ENCODE measurements around the gene GPR17. TPM values are rescaled to one million over a fixed set of nuclear protein-coding genes. Genes with fewer than 3 reads are reported as not detected.

GPR17 gene
- not detected for polyA plus RNA-seq (ENCODE audit: low read depth in 6 of 6)

DNA sequence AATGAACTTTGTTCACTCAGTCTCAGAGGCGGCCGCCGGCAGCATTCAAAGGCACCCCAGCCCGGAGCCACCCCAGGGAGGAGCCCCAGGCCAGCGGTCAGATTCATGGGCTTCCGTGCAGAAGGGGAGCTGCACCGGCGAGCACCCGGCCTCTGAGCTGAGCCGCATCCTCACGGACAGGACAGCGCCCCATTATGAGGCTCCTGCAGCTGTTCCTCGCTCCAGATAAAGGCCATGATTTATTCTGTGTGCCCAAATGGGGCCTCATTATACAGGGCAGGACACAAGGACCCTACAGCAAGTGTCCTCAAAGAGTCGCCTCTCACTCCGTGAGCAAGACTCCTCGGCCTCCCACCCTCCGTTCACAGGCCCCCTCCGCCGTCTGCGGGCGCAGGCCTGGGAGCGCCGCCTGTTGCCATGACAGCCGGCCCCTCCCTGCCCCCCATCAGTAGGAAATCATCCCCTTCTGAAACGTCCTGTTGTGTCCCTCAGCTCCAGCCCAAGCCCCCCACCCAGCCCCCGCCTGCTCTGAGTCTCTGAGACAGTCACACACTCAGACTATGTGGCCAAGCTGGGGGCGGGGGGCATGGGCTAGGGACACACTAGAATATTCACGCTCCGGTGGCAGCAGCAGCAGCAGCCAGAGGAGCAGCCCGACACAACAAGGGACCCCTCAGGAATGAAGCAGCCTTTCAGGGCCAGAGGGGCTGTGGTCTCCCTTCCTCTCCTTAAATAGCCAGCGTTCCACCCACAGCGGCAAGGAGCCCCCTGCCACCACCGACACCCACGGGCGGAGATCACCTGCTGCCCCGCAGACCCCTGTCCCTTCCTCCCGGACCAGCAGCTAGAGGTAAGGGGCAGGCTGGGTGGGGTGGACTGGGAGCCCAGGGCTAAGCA, at the start of gene GPR17:
Gene GPR17, plus strand, starts transcription at position 759 of the 897 bp plus-strand sequence. CDS start 4,583 bp downstream, outside the sequence.
- H3K27me3 Mint-ChIP-seq: no peaks in the 10 kb centered on the region
- peaks cover 35 to 62% (median 40%) of the 10 kb centered on the region in 3 donors for H3K4me1 Mint-ChIP-seq
- ATAC-seq (ENCODE audit: low read depth in 2 of 2) (no peak), DNase-seq (no peak)
- no peaks in the 10 kb centered on the region for H3K36me3 Mint-ChIP-seq
- peak within 1 kb of the TSS; percentile 20 to 63 (median 44) for H3K27ac Mint-ChIP-seq
- H3K4me3 Mint-ChIP-seq: peak within 1 kb of the TSS in 1 of 8 donors; percentile 19
- no peaks in the 10 kb centered on the region for H3K9me3 Mint-ChIP-seq

DNA sequence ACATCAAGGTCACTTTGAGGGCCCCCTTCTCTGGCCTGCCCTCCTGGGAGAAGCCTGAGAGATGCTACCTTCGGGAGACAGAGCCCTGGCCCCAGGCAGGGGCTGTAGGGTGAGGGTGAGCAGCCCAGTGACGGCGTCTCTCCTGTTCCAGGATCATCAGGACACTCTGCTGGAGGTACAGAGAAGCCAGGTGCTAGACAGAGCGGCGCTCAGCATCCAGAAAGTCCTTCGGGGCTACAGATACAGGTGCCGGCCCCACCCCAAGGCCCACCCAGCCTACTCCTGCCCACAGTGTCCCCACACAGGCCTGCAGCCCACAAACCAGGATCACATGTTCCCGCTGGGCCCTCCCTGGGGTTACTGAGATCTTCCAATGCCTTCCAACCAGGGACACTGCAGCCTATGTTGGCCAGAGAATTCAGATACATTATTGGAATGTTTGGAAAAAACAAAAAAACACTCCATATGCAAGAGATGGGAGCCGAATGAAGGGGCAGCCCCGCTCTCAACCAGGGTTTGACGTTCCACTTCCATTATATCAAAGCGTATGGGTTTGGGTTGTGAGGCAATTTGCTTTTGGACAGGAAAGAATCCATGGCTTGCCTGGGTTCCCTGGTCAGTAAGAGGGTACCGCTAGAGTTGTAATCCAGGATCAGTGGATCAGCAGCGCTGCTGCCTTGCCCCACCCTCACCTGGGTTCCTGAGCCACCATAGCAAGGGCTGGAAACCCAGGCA, 49.5 kb upstream of the GPR17 start:
- ATAC-seq (ENCODE audit: low read depth in 2 of 2): no peak

GRCh38 chr2:127597046-127597983, 48.6 kb upstream of the GPR17 start:
- Mint-ChIP-seq H3K4me3 (no peak overlapping the region), H3K9me3 (peaks cover 0 to 6% (median 2%) of the 10 kb centered on the region in 7 donors), H3K36me3 (no peaks in the 10 kb centered on the region), H3K27ac (no peak overlapping the region), H3K4me1 (peaks cover 7 to 21% (median 14%) of the 10 kb centered on the region in 3 donors), H3K27me3 (no peaks in the 10 kb centered on the region)
- ATAC-seq (ENCODE audit: low read depth in 2 of 2) (no peak), DNase-seq (no peak)

More for the DNA sequence above, 49.5 kb upstream of the GPR17 start:
- Mint-ChIP-seq H3K27me3 (no peaks in the 10 kb centered on the region), H3K36me3 (no peaks in the 10 kb centered on the region), H3K9me3 (peaks cover 0 to 4% (median 0%) of the 10 kb centered on the region in 7 donors), H3K27ac (no peak overlapping the region), H3K4me1 (peaks cover 13 to 28% (median 14%) of the 10 kb centered on the region in 3 donors), H3K4me3 (no peak overlapping the region)
- no peak for DNase-seq

DNA sequence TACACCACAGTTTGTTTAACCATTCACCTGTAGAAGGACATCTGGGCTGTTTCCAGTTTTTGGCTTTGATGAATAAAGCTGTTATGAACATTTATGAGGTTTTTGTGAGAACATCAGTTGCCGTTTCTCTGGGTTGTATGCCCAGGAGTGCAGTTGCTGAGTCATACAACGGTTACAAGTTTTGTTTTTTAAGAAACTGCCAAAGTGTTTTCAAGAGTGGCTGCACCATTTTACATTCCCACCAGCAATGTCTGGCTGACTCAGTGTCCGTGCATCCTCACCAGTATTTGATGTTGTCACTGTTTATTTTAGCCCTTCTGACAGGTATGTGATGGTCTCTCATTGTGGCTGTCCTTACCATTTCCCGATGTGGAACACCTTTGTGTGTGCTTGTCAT, 48.0 kb upstream of the GPR17 start:
- H3K27ac Mint-ChIP-seq: no peak overlapping the region
- H3K9me3 Mint-ChIP-seq: peaks cover 2 to 7% (median 5%) of the 10 kb centered on the region in 7 donors
- ATAC-seq (ENCODE audit: low read depth in 2 of 2) (no peak), DNase-seq (no peak)
- no peak overlapping the region for H3K4me3 Mint-ChIP-seq
- peaks cover 7 to 21% (median 14%) of the 10 kb centered on the region in 3 donors for H3K4me1 Mint-ChIP-seq
- H3K36me3 Mint-ChIP-seq: peaks cover 0 to 4% of the 10 kb centered on the region in 2 donors
- H3K27me3 Mint-ChIP-seq: no peaks in the 10 kb centered on the region

GRCh38 chr2:127598711-127599110, 47.2 kb upstream of the GPR17 start:
- Mint-ChIP-seq H3K27ac (no peak overlapping the region), H3K4me1 (peaks cover 7 to 21% (median 14%) of the 10 kb centered on the region in 3 donors), H3K36me3 (peaks cover 5 to 8% of the 10 kb centered on the region in 2 donors), H3K9me3 (peaks cover 5 to 12% (median 8%) of the 10 kb centered on the region in 7 donors), H3K4me3 (no peak overlapping the region), H3K27me3 (no peaks in the 10 kb centered on the region)
- DNase-seq: no peak
- ATAC-seq (ENCODE audit: low read depth in 2 of 2): no peak

- peaks cover 5 to 12% (median 8%) of the 10 kb centered on the region in 7 donors for H3K9me3 Mint-ChIP-seq
- ATAC-seq (ENCODE audit: low read depth in 2 of 2) (no peak), DNase-seq (no peak)
- no peak overlapping the region for H3K27ac Mint-ChIP-seq
- peaks cover 5 to 8% of the 10 kb centered on the region in 2 donors for H3K36me3 Mint-ChIP-seq
- H3K27me3 Mint-ChIP-seq: no peaks in the 10 kb centered on the region
- no peak overlapping the region for H3K4me3 Mint-ChIP-seq
- peaks cover 6 to 20% (median 15%) of the 10 kb centered on the region in 3 donors for H3K4me1 Mint-ChIP-seq
These were observed 46.7 kb upstream of the GPR17 start for GRCh38 chr2:127599211-127599610.

GRCh38 chr2:127604986-127605385, 41.0 kb upstream of the GPR17 start:
- ATAC-seq (ENCODE audit: low read depth in 2 of 2) (no peak), DNase-seq (no peak)
- peaks cover 4 to 12% (median 7%) of the 10 kb centered on the region in 7 donors for H3K9me3 Mint-ChIP-seq
- no peak overlapping the region for H3K4me3 Mint-ChIP-seq
- H3K27ac Mint-ChIP-seq: peak overlapping the region in 1 of 6 donors; percentile 7
- H3K4me1 Mint-ChIP-seq: peaks cover 0 to 46% (median 35%) of the 10 kb centered on the region in 3 donors
- peaks cover 5 to 8% of the 10 kb centered on the region in 2 donors for H3K36me3 Mint-ChIP-seq
- H3K27me3 Mint-ChIP-seq: no peaks in the 10 kb centered on the region

DNA sequence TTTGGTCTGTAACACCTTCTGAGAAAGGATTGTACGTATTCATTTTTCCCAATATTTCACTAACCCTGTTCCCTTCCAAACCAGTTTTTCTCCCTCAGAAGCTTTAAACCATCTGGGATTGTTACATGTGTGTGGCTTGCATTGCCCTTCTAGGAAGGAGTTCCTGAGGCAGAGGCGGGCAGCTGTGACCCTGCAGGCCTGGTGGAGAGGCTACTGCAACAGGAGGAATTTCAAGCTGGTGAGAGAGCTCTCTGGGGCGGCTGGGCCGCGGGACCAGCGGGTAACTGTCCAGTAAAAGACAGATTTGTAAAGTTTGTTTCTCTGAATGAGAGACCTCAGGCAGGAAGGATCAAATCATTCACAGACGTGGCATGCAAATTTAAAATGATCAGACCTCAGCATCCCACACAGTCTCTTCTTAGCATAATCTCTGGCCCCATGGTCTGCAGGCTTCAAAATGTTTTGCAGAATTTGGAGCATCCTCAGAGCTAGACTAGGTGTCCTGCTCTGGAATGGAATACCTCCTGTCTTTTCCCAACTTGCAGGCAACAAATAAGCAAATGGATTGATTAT, 40.2 kb upstream of the GPR17 start:
- H3K27ac Mint-ChIP-seq: peak overlapping the region in 1 of 6 donors; percentile 27
- DNase-seq (no peak), ATAC-seq (ENCODE audit: low read depth in 2 of 2) (peak in 1 of 2 donors; percentile 25)
- H3K36me3 Mint-ChIP-seq: peaks cover 5 to 8% of the 10 kb centered on the region in 2 donors
- peaks cover 0 to 47% (median 35%) of the 10 kb centered on the region in 3 donors for H3K4me1 Mint-ChIP-seq
- peak overlapping the region in 1 of 8 donors; percentile 35 for H3K4me3 Mint-ChIP-seq
- H3K9me3 Mint-ChIP-seq: peaks cover 4 to 13% (median 7%) of the 10 kb centered on the region in 7 donors
- no peaks in the 10 kb centered on the region for H3K27me3 Mint-ChIP-seq

GRCh38 chr2:127606625-127607398, 39.1 kb upstream of the GPR17 start:
- Mint-ChIP-seq H3K36me3 (peaks cover 5 to 8% of the 10 kb centered on the region in 2 donors), H3K4me3 (peak overlapping the region in 1 of 8 donors; percentile 39), H3K27me3 (no peaks in the 10 kb centered on the region), H3K27ac (peak overlapping the region in 1 of 6 donors; percentile 2), H3K9me3 (peaks cover 4 to 16% (median 12%) of the 10 kb centered on the region in 7 donors), H3K4me1 (peaks cover 0 to 52% (median 35%) of the 10 kb centered on the region in 3 donors)
- ATAC-seq (ENCODE audit: low read depth in 2 of 2): no peak
- DNase-seq: no peak

DNA sequence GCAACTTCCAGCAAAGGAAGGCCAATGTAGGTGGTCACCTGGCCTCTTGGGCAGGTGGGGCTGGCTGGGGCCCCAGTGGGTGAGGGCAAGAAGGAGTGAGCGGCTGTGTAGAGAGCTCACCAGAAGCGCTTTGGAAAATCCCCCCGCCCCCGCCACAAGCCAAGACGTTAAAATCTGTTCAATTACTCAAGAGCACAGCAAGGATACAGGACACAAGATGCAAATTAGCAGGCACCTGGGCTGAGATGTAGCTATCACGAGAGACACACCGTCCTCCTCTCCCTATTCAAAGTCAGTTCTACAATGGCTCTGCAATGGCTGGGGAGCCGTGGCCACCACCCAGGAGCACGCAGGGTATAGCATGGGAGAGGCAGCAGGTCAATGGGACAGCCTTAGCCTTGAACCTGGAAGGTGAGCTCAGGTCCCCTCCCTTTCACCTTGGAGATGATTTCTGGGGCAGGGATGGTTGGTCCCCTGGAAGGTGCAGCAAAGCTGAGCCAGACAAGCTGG, 38.5 kb upstream of the GPR17 start:
- Mint-ChIP-seq H3K36me3 (peaks cover 5 to 8% of the 10 kb centered on the region in 2 donors), H3K27ac (peak overlapping the region in 1 of 6 donors; percentile 86), H3K4me1 (peaks cover 0 to 52% (median 35%) of the 10 kb centered on the region in 3 donors), H3K27me3 (no peaks in the 10 kb centered on the region), H3K9me3 (peaks cover 2 to 12% (median 8%) of the 10 kb centered on the region in 7 donors), H3K4me3 (no peak overlapping the region)
- DNase-seq (no peak), ATAC-seq (ENCODE audit: low read depth in 2 of 2) (no peak)

All from naive B cell (primary cell).